IMR-90 (cell line): ENCODE measurements around the gene FOXL2NB. TPM values are rescaled to one million over a fixed set of nuclear protein-coding genes. Genes with fewer than 3 reads are reported as not detected.

Source experiments
- ATAC-seq: fragments of 200-7000 bp; cut with Tn5 transposase; 2 replicates; pipeline ENCODE4 v1.9.1; 2020; ENCODE audit warnings: low read depth, mild to moderate bottlenecking, moderate library complexity
- BruUV-seq: library from RNA; stranded (reverse); fragments of 400-500 nt; replicated peaks from 2 replicates; lab custom pipeline; 2021; lab: Mats Ljungman, UMichigan
- CTCF ChIA-PET: fragments of 300-600 bp; formaldehyde crosslinking; extraction: SDS; loops from one replicate; lab custom pipeline; 2021; ENCODE audit warnings: antibody characterized with exemption; lab: Yijun Ruan, JAX
- POLR2A ChIA-PET: fragments of 300-600 bp; sonication (Branson Sonifier 250); formaldehyde crosslinking; loops from one replicate; lab custom pipeline; 2022; ENCODE audit warnings: antibody characterized with exemption; ENCODE audit not compliant: unreplicated experiment; lab: Charles Lee
- DNase-seq: peaks from one replicate; pipeline ENCODE4 v3.0.0; 2013
- H2AFZ ChIP-seq: replicated peaks from 2 replicates; pipeline ENCODE3; 2013; ENCODE audit warnings: low read length, mild to moderate bottlenecking; ENCODE audit not compliant: poor library complexity
- H2AK5ac ChIP-seq: 2 replicates; pipeline ENCODE4 v1.6.1; 2013; ENCODE audit warnings: low read depth, low read length, inconsistent platforms
- H2AK9ac ChIP-seq: replicated peaks from 2 replicates; pipeline ENCODE3; 2013; ENCODE audit warnings: mild to moderate bottlenecking, low read depth, low read length, moderate library complexity; ENCODE audit not compliant: poor library complexity
- H2BK120ac ChIP-seq: 2 replicates; pipeline ENCODE4 v1.6.1; 2013; ENCODE audit warnings: low read depth, low read length, inconsistent platforms
- H2BK15ac ChIP-seq: 3 replicates; pipeline ENCODE4 v1.6.1; 2013; ENCODE audit warnings: low read depth, low read length, inconsistent platforms
- H2BK20ac ChIP-seq: 2 replicates; pipeline ENCODE4 v1.6.1; 2013; ENCODE audit warnings: low read depth, mild to moderate bottlenecking, inconsistent platforms, low read length, moderate library complexity
- H2BK5ac ChIP-seq: 2 replicates; pipeline ENCODE4 v1.6.1; 2013; ENCODE audit warnings: mild to moderate bottlenecking, low read depth, low read length, inconsistent platforms; ENCODE audit not compliant: poor library complexity, severe bottlenecking
- H3K14ac ChIP-seq: replicated peaks from 2 replicates; pipeline ENCODE4 v1.6.1; 2013; ENCODE audit warnings: low read depth, low read length, inconsistent platforms
- H3K18ac ChIP-seq: 2 replicates; pipeline ENCODE4 v1.6.1; 2013; ENCODE audit warnings: low read depth, low read length, control low read depth
- H3K23ac ChIP-seq: 2 replicates; pipeline ENCODE4 v1.6.1; 2013; ENCODE audit warnings: low read depth, low read length, inconsistent platforms
- H3K27ac ChIP-seq: 2 replicates; pipeline ENCODE4 v1.5.1; 2013; ENCODE audit warnings: mild to moderate bottlenecking, control low read depth, low read length; ENCODE audit not compliant: insufficient read depth
- H3K27me3 ChIP-seq: 2 replicates; pipeline ENCODE4 v1.6.1; 2013; ENCODE audit warnings: low read length; ENCODE audit not compliant: control insufficient read depth, insufficient read depth
- H3K36me3 ChIP-seq: 2 replicates; pipeline ENCODE4 v1.6.1; 2013; ENCODE audit warnings: low read length, mixed read lengths; ENCODE audit not compliant: control insufficient read depth, insufficient read depth
- H3K4ac ChIP-seq: 2 replicates; pipeline ENCODE4 v1.6.1; 2013; ENCODE audit warnings: low read depth, low read length, inconsistent platforms
- H3K4me1 ChIP-seq: 2 replicates; pipeline ENCODE4 v1.6.1; 2013; ENCODE audit warnings: low read length, mixed read lengths; ENCODE audit not compliant: control insufficient read depth, insufficient read depth
- H3K4me2 ChIP-seq: 2 replicates; pipeline ENCODE4 v1.6.1; 2013; ENCODE audit warnings: low read depth, mild to moderate bottlenecking, control low read depth, low read length, moderate library complexity
- H3K4me3 ChIP-seq: 2 replicates; pipeline ENCODE4 v1.5.1; 2013; ENCODE audit warnings: low read depth, mild to moderate bottlenecking, control low read depth, low read length, moderate library complexity; ENCODE audit not compliant: insufficient read depth
- H3K56ac ChIP-seq: 2 replicates; pipeline ENCODE4 v1.6.1; 2013; ENCODE audit warnings: low read length, inconsistent platforms; ENCODE audit not compliant: insufficient read depth; ENCODE audit errors: extremely low read depth
- H3K79me1 ChIP-seq, 2 experiments: 2 replicates each; pipeline ENCODE4 v1.6.1; 2013; ENCODE audit warnings: low read length in 2 of 2, inconsistent platforms in 1 of 2, low read depth in 1 of 2
- H3K9ac ChIP-seq: 2 replicates; pipeline ENCODE4 v1.6.1; 2013; ENCODE audit warnings: low read depth, low read length, control low read depth
- H3K9me1 ChIP-seq: 2 replicates; pipeline ENCODE4 v1.6.1; 2013; ENCODE audit warnings: low read length, inconsistent platforms; ENCODE audit not compliant: insufficient read depth
- H3K9me3 ChIP-seq: 2 replicates; pipeline ENCODE4 v1.6.1; 2013; ENCODE audit warnings: low read length; ENCODE audit not compliant: control insufficient read depth, insufficient read depth
- H4K20me1 ChIP-seq: 2 replicates; pipeline ENCODE4 v1.6.1; 2013; ENCODE audit warnings: low read length, inconsistent platforms; ENCODE audit not compliant: insufficient read depth
- H4K5ac ChIP-seq: 2 replicates; pipeline ENCODE4 v1.6.1; 2013; ENCODE audit warnings: mild to moderate bottlenecking, low read depth, low read length, control low read depth
- H4K8ac ChIP-seq, 2 experiments: 2 replicates each; pipeline ENCODE4 v1.6.1; 2013; ENCODE audit warnings: low read depth in 2 of 2, low read length in 2 of 2, control low read depth in 1 of 2, inconsistent platforms in 1 of 2
- H4K91ac ChIP-seq: 2 replicates; pipeline ENCODE4 v1.6.1; 2013; ENCODE audit warnings: low read depth, low read length, inconsistent platforms; ENCODE audit not compliant: insufficient read depth
- CTCF ChIP-seq: conservative IDR thresholded peaks from 2 replicates; pipeline ENCODE4 v1.5.1; 2012; ENCODE audit warnings: mild to moderate bottlenecking, low read depth, low read length, improper control_type of control experiment
- WGBS, 2 experiments: methylation state at CpG; one replicate each; pipeline versions ENCODE4 v1.1.5 to v1.1.7; 2013; ENCODE audit warnings: missing lambda C conversion rate in 2 of 2; ENCODE audit not compliant: insufficient read length in 1 of 2; ENCODE audit errors: extremely low coverage in 2 of 2; 5-methylcytosine and 5-hydroxymethylcytosine counted together
- dilution Hi-C: fragments of 300-500 bp; cut with HindIII; formaldehyde crosslinking; loops from one replicate; pipeline ENCODE4 v1.14.3; 2018; ENCODE audit warnings: low sequenced_read_pairs; ENCODE audit not compliant: unreplicated experiment
- in situ Hi-C: fragments of 300-500 bp; cut with MboI; formaldehyde crosslinking; loops from 3 replicates; pipeline ENCODE4 v1.14.3; 2019; ENCODE audit warnings: low sequenced_read_pairs, inconsistent platforms, mixed read lengths
- intact Hi-C: fragments of 100-400 bp; cut with micrococcal nuclease; formaldehyde crosslinking; loops from 2 replicates; pipeline ENCODE4 v1.10.0; 2022
- polyA plus RNA-seq, 3 experiments: library from polyadenylated mRNA; depleted of rRNA; stranded (reverse); fragments of >200 nt; gene quantifications; 2 replicates each; pipeline ENCODE4 v1.2.3, GENCODE V29; 2012; ENCODE audit warnings: low replicate concordance in 1 of 3
- total RNA-seq: library from RNA; depleted of rRNA; stranded (reverse); fragments of >200 nt; gene quantifications from 2 replicates; pipeline ENCODE4 v1.2.3, GENCODE V29; 2012

The FOXL2NB gene
- total and polyA plus RNA-seq, 2 of the 4 experiments (the other 2 are of a cell fraction), result under 0.01 to 0.05 TPM

GRCh38 chr3:138933068-138933668 lies 13.8 kb upstream of the FOXL2NB start:
- no peaks in the 10 kb centered on the region for H3K9me3 ChIP-seq
- in situ Hi-C loops (loop anchor here (5.0 to 10.0 kb wide), 2 partner anchors 182 to 399 kb away; no protein-coding TSS in a partner anchor), intact Hi-C loops (no loop called here), dilution Hi-C loops (no loop called here)
- H3K9me1 ChIP-seq, result peaks cover 6% of the 10 kb centered on the region; the same call in 1 of the 2 replicates
- no peak overlapping the region for H3K4ac ChIP-seq
- H2AK9ac ChIP-seq, result no peak overlapping the region
- peaks cover 66% of the 10 kb centered on the region for H3K27me3 ChIP-seq
- H4K8ac ChIP-seq, result no peak overlapping the region
- no peak overlapping the region for H2AK5ac ChIP-seq
- POLR2A ChIA-PET, result interaction anchor here (0.6 kb wide), 1 partner anchor 369 kb away, joined by 3 read pairs; no protein-coding TSS in a partner anchor
- no peak overlapping the region for H3K4me3 ChIP-seq
- no peak overlapping the region for H3K18ac ChIP-seq
- H3K27ac ChIP-seq, result no peak overlapping the region
- H3K36me3 ChIP-seq, result no peaks in the 10 kb centered on the region
- H2BK15ac ChIP-seq, result no peak overlapping the region
- ATAC-seq (no peak), DNase-seq (no peak)
- no peak overlapping the region for H3K14ac ChIP-seq
- no peak overlapping the region for H2BK20ac ChIP-seq
- H3K9ac ChIP-seq, result no peak overlapping the region
- H4K20me1 ChIP-seq, result peaks cover 14% of the 10 kb centered on the region; the same call in 1 of the 2 replicates
- CTCF ChIA-PET, result interaction anchor here (1.5 to 3.6 kb wide), 2 partner anchors 9 to 339 kb away, joined by 4 to 21 read pairs; partner anchors contain the start of gene CEP70
- TF ChIP-seq CTCF, result no peak
- H4K5ac ChIP-seq, result no peak overlapping the region
- no peak overlapping the region for H2BK5ac ChIP-seq
- H3K56ac ChIP-seq, result no peak overlapping the region
- WGBS, 2 experiments, result no CpG with 5 or more reads among the region's 4 CpGs
- H3K23ac ChIP-seq, result no peak overlapping the region
- H2BK120ac ChIP-seq, result no peak overlapping the region
- no peak overlapping the region for H2AFZ ChIP-seq
- H4K91ac ChIP-seq, result no peak overlapping the region
- peaks cover 4% of the 10 kb centered on the region; the same call in 1 of the 2 replicates for H3K4me1 ChIP-seq
- no TSS peak for BruUV-seq
- H3K79me1 ChIP-seq, result no peaks in the 10 kb centered on the region
- no peak overlapping the region for H3K4me2 ChIP-seq
